T-helper 22 cell (primary cell): Measurements from ENCODE around the gene PLCD1.
"Not testable (repeated sequence)": the region's sequence is repeated elsewhere in the genome, so short reads cannot be mapped to it uniquely, and the experiment has no call there.

ENCODE experiments used
- DNase-seq: peaks from one replicate; pipeline ENCODE4 v3.0.0-alpha.2; 2020; ENCODE audit warnings: low read depth

Gene PLCD1

DNA sequence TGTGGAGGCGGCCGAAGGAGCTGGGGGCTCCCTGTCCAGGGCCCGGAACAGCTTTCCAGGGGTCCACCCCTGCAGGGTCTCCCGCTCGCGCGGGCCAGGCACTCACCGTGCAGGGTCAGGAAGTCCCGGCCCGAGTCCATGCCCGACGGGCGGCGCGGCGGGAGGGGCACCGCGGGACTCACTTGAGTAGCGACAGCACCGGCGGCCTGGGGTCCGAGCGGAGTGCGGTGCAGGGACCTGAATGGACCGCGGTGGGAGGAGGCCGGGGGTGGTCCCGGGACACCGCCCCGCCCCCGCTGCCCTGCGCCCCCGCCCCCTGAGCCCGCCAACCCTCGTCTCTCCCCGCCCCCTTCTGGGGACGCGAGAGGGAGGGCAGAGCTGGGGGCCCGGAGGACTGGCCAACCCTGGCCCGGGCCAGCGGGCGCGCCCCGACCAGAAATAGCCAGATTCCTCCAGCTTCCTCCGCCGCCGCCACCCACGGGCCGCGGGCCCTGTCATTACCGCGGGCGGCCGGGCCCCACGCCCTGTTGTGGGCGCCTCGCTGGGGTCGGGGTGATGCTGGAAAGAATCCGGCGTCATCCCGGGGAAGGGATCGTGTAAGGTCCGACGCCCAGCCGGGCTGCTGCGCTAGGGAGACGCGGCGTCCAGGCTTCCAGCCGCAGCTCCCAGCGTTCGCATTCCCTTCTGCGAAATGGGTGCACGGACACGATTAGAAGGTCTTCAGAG is at the start of gene PLCD1:
TSS of gene PLCD1 (minus strand) at position 243 of the 726 bp plus-strand sequence. CDS start at position 140, 103 bp downstream.
- DNase-seq = peak; percentile 53

DNA sequence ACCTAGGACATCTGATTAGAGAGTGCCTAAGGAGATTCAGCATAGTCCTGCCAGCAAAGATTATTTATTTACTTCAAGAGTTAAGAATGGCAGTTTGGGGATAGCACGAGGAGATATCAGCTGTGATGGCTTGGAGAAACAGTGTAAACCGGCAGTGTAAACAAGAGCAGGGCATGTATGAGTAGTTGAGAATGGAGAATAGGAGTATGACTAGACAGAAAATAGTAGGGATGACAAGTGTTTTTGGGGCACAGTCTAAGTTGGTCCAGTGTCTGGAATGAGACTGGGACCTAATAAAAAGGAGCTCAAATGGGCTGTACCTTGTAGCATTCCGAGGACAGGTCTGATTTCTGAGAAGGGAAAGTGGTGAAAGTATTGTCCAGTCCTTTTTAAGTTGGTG is 47.6 kb upstream of the PLCD1 start:
- not testable (repeated sequence) for DNase-seq

DNA sequence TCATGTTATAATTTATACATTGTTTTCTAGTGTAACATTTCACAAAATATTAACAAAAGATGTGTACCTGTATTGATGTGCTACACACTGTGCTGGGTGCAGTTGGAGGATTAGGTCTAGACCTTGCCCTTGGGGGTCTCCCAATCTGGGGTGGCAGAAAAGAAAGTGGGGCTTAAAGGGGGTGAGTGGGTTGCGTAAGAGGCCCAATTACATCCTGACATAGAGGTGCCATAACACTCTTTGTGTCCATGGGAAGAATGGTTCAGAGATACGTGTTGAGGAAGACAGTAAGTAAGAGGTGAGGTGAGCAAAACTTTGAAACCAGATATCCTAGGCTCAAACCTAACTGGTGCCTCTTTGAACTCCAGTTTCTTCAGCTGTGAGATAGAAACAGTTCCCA is 40.6 kb upstream of the PLCD1 start:
- no peak for DNase-seq

DNA sequence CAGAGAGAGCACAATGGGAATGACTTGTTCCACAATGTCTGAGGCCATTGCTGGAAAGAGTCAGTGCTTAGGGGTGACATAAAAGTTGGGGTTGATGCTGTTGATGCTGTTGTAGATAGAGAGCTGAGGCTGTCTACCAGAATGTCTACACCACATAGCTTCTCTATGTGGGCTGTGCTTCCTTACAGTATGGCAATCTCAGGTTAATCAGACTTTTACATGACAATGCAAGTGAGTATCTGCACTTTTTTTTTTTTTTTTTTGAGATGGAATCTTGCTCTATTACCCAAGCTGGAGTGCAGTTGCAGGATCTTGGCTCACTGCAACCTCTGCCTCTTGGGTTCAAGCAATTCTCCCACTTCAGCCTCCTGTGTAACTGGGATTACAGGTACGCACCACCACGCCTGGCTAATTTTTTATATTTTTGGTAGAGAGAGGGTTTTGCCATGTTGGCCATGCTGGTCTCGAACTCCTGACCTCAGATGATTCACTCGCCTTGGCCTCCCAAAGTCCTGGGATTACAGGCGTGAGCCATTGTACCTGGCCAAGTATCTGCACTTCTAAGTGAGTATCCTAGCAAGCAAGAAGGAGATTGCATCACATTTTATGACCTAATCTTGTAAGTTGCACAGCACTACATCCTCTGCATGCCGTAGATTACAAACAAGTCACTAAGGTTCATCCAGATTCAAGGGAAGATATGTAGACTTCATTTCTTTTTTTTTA is 38.2 kb upstream of the PLCD1 start:
- DNase-seq = no peak

- DNase-seq = not testable (repeated sequence)
Observed at GRCh38 chr3:38064453-38064852, 35.0 kb upstream of the PLCD1 start.

GRCh38 chr3:38062809-38063208 is 33.4 kb upstream of the PLCD1 start:
- no peak for DNase-seq

GRCh38 chr3:38059591-38059990 is 30.1 kb upstream of the PLCD1 start:
- no peak for DNase-seq

- no peak for DNase-seq
Observed at GRCh38 chr3:38059148-38059547, 29.7 kb upstream of the PLCD1 start.

DNA sequence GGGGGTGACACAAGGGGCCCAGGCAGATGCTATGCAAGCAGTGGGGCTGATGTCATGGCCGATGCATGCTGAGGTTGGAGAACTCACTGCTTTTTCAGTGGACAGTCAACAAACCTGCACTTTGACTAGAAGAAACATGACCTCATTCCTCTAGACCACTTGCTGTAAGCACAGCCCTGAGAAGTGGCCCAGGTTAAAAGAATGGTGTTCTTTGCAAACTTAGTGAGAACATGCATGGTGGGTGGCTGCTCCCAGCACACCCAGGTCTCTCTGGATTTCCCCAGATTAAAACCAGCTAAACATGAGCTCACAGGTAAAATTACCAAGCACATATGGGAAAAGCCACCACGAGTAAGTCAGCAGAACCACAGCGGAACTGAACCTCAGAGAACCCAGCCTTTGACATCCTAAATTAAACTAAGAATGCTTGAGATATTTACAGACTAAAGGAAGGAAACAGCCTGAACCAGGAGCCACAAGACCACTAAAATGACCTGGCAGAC is 25.1 kb upstream of the PLCD1 start:
- DNase-seq = no peak

DNA sequence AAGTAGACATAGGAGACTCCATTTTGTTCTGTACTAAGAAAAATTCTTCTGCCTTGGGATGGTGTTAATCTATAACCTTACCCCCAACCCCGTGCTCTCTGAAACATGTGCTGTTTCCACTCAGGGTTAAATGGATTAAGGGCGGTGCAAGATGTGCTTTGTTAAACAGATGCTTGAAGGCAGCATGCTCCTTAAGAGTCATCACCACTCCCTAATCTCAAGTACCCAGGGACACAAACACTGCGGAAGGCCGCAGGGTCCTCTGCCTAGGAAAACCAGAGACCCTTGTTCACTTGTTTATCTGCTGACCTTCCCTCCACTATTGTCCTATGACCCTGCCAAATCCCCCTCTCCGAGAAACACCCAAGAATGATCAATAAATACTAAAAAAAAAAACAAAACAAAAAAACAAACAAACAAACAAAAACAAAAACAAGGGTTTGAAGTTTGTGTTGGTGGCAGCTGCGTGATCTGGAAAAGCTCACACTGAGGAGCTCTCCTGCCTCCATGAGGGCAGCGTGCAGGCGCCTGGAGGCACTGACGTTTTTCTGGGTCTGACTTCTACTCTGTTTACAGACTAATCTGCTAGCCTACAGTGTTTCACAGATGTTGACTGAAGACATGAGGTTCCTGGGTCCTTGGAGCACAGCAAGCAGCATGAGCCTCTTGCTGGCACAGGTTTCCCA is 24.5 kb upstream of the PLCD1 start:
- DNase-seq = not testable (repeated sequence)

DNA sequence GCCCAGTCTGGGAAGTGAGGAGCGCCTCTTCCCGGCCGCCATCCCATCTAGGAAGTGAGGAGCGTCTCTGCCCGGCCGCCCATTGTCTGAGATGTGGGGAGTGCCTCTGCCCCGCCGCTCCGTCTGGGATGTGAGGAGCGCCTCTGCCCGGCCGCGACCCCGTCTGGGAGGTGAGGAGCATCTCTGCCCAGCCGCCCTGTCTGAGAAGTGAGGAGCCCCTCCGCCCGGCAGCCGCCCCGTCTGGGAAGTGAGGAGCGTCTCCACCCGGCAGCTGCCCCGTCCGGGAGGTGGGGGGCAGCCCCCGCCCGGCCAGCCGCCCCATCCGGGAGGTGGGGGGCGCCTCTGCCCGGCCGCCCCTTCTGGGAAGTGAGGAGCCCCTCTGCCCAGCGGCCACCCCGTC is 23.8 kb upstream of the PLCD1 start:
- not testable (repeated sequence) for DNase-seq

- no peak for DNase-seq
Observed at GRCh38 chr3:38051131-38051530, 21.7 kb upstream of the PLCD1 start.

DNA sequence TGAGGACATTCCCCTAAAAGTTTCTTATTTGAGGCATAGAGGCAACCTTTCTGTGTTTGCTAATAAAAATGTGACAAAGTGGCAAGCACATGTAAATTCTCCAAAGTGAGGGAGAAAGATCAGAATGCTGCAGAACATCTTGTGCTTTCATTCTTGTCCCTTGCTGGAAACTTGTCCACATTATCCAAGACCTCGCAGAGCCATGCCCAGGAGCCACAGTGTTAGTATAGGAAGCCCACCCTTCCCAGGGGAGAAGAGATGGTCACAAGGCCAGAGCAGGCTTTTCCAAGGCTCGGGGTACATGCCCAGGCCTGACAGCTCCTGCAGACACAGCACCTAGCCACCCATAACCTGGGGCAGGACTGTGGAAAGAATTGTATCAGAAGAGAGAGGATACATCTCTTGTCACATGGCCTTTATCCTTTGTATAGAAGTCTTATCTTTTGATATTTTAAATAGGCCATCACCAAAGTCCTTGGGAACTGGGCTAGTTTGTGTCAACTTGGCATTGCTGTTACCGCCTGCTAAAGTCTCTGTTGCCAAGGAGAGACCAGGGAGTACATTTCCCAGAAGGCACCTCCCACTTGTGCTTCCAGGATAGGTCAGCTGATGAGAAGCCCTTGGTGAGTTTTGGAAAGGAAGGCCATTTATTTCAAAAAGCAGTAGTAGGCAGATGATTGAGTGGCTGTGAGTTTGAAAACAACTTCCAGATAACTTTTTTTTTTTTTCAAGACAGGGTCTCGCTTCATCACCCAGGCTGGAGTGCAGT is 20.1 kb upstream of the PLCD1 start:
- DNase-seq = no peak

DNA sequence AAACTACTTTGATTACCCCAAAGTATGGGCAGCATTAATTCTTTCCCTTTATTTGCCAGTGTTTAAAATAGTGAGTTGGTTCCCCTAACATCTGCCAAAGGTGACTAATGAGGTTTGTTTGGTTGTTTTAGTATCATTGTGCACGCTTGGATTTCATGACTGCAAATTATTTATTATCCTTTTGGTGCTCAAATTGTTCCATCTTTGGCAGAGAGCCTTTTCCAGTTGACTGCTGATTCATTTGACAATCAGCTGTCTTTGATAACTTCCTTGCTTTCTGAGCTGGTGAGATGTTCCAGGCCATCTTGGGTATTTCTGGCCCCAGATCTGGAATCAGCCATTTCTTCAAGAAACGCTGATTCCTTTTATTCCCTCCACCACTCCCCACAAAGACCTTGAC is 18.5 kb upstream of the PLCD1 start:
- DNase-seq = no peak

- DNase-seq = no peak
Observed at GRCh38 chr3:38046821-38047220, 17.4 kb upstream of the PLCD1 start.

- no peak for DNase-seq
Observed at GRCh38 chr3:38046027-38046426, 16.6 kb upstream of the PLCD1 start.

- DNase-seq = no peak
Observed at GRCh38 chr3:38043486-38043885, 14.0 kb upstream of the PLCD1 start.

- DNase-seq = no peak
Observed at GRCh38 chr3:38040401-38040800, 11.0 kb upstream of the PLCD1 start.

- DNase-seq = peak; percentile 61
Observed at GRCh38 chr3:38039899-38040261, 10.4 kb upstream of the PLCD1 start.

- peak; percentile 79 for DNase-seq
Observed at GRCh38 chr3:38039101-38039898, 9.9 kb upstream of the PLCD1 start, which contains the start of gene DLEC1. TSS of gene DLEC1 (plus strand) at chr3:38039208. CDS start at chr3:38039226, 18 bp downstream.

DNA sequence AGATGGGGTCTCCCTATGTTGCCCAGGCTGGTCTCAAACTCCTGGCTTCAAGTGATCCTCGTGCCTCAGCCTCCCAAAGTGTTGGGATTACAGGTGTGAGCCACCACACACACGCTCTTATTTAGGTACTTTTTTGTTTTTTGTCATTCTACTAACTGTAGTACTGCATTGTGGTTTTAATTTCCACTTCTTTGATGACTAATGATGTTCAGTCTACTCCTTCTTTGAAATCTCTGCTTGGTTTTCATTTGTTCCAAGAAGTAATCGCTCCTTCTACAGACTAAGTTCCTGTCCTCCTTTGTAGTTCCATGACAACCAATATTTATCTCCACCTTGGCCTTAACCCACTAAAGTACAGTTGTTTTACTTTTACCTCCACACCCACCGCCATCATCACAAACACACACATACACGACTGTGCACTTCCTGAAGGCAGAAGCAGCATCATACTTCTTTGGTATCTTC is 9.0 kb upstream of the PLCD1 start:
- DNase-seq = peak; percentile 45
